Limb (tissue), 2 donors: ENCODE data around the gene CEMP1.

Experiments used
- DNase-seq, 2 donors: peaks; one replicate each; pipeline ENCODE4 v3.0.0-alpha.2; 2016; ENCODE audit errors: extremely low spot score in 2 of 2

The CEMP1 gene

DNA sequence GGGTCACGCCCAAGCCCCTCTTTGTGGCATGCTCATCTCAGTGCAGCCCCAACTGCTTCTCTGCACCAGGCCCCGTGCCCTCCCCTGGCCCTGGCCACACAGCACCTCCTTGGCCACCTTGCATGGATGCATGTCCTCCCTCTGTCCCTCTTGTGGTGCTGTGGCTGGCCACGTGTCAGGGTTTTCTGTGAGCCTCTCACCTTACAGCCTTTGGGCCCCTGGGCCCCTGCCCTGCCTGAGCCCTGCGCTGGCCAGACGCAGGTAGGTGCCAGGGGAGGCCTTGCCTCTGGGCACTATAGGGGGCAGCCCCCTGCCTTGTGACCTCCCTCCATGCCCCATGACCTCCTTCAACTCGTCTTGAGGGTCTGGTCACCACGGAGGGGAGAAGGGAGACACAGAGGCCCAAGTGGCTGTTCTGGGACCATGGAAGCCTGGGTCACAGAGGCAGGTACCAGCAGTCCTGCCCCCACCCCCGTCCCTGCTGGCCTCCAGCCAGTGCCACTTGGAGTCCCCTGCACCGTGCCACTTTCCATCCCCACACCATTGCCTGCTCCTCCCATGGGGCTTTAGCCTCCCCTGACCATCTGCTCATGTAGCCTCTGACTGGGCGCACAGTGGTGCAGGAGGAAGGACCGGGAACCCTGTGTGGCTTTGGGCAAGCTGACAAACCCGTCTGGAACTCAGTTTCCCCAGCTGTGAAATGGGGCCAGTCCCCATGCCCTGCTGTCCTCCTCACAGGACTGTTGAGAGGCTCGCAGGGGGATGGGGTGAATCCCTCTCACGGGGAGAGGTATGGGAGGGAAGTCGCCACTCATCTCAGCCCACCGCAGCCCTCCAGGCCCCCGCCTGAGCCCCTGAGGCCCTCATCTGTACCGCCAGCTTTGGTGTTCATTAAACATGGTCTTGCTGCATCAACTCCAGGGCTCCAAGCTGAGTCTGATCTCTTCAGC lies 29.0 kb downstream of the CEMP1 start:
- DNase-seq: no peak

DNA sequence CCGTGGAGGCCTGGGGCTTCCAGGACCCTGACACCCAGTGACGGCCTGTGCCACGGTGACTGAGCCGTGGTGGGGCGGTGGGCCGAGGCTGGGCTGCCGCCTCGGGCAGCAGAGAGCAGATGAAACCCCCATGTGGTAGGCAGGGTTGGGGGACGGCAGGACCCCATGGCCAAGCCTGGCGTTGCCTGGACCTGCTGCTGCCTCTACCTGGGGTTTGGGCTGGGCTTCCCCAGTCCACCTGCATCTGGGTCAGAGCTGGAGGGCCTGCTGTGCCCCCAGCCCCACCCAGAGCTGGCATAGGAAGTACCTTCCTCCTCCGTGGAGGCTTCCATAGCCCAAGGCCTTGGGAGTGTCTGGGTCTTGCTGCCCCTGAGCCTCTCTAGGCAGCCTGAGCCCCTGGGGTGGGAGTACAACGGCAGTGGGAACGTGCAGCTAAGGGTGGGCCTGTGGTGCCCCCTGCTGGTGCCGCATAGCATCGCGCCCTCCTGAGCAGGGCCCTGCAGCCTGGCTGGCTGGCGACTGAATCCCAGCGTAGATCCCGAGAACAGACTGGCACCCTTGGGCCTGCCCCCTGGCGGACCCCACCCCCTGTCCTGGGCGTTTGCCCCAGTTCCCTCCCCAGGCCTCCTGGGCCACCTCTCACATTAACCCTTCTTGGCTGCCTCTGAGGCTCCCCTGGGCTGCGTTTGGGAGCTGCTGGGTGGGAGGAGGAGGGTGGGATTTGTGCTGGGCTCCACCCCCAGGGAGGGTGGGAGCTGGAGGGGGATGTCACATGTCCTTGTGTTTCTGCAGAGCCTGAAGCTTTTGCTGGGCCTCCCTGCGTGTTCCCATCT lies 30.1 kb downstream of the CEMP1 start:
- DNase-seq: peak; percentile 82 to 93

DNA sequence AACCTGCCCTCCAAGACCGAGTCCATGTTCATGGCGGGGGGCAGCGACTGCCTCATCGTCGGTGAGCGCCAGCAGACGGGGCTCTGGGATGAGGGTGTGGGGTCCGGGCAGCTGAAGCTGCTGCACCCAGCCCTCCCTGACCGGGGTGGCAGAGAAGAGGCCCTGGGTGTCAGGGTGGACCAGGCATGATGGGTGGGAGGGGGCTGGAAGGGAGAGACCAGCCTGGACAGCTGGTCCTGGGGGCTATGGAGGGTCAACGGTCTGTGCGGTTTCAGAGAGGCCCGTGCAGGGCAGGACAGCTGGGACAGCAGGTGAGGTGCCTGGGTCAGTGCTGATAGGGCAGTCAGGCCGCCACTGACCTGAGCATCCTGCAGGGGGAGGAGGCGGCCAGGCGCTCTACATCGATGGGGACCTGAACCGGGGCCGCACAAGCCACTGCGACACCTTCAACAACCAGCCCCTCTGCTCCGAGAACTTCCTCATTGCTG lies 30.7 kb downstream of the CEMP1 start:
- DNase-seq: no peak

DNA sequence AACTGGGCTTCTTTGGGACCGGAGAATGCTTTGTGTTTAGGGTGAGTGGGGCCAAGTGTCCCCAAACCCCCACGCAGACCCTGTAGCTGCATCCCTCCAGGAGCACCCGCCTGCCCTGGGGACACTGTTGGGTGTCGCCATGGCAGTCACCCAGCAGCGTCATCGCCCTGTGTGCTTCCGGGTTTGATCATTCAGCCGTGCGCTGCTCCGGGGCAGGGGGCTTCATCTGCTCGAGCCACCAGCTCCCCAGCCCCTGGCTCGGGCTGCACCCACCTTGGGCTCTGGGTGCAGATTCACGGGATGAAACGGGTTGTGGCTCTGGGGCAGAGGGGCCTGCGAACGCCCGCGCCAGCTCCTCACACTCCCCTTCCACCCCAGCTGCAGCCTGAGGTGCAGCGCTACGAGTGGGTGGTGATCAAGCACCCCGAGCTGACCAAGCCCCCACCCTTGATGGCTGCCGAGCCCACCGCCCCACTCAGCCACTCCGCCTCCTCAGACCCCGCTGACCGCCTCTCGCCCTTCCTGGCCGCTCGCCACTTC lies 31.2 kb downstream of the CEMP1 start:
- no peak for DNase-seq

DNA sequence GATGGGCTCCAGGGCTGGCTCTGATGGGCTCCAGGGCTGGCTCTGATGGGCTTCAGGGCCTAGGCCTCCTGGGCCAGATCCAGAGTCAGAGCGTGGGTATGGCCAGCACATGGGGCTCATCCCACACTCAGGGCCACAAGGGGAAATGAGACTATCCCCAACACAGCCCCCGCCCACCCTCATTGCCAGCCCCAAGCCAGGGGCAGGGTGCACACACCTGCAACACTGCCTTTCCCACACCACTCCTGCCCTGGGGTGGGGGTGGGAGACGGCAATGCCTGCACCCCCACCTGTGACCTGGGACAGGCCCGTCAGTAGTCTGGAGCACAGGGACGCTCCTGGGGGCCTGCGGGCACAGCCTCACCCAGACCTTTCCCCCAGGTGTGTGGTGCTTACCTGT lies 31.8 kb downstream of the CEMP1 start:
- DNase-seq: no peak

DNA sequence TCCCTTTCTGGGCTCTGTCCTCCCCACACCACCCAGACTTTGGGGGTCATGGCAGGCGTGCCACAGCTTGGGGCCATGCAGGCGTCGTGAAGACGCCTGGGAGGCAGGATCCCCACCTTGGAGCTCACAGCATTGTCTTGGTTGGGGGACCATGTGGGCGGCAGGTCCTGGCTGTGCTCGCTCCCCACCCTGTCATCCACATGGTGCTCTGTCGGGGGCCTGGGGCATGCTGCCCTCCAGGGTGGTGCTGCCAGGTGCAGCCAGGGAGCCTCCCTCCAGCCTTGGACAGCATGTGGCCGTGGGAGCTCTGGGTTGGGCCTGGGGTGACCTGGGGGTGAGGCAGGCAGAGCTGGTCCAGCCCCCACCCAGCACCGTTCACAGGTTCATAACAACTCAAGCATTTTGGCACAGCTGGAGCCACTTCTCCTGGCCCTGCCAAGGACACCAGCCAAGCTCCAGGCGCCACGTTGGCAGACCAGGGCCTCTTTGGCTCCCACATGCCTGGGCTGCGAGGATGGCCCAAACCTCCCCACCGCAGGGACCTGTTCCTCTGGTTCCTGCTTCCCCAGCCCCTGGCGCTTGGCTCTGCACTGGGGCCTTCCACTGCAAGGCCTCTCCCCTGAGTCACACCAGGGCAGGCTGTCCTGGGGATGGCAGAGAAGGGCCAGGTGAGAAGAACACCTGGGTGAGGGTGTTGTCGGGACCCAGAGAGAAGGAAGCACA lies 32.5 kb downstream of the CEMP1 start:
- no peak for DNase-seq

DNA sequence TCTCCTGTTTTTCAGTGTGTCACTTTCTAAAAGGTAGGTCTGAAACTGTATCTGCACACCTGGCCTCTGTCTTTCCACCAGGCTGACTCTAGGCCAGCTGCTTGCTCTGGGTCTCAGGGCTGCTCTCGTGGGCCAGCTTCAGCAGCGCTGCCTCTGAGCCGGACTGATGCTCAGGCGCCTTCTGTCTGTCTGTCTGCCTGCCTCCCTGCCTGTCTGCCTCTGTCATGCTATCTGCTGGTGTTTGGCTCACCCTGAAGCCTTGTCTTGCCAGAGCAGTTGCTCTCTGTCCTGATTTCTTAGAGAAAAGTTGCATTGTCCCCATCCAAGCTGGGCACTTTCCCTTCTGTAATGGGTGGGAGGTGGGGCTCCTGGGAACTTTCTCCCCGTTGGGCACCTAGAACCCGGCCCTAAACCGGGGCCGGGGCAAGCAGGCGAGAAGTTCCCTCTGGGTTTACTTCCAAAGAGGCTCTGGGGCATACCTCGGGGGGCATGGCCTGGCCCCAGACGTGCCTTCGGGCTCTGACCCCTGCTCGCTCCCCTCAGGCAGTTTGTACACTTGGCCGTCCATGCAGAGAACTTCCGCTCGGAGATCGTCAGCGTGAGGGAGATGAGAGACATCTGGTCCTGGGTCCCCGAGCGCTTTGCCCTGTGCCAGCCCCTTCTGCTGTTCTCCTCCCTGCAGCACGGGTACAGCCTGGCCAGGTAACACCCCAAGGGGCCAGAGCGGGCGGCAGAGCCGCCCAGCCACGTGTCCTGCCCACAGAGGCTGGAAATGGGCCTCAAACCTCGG lies 33.3 kb downstream of the CEMP1 start:
- no peak for DNase-seq

DNA sequence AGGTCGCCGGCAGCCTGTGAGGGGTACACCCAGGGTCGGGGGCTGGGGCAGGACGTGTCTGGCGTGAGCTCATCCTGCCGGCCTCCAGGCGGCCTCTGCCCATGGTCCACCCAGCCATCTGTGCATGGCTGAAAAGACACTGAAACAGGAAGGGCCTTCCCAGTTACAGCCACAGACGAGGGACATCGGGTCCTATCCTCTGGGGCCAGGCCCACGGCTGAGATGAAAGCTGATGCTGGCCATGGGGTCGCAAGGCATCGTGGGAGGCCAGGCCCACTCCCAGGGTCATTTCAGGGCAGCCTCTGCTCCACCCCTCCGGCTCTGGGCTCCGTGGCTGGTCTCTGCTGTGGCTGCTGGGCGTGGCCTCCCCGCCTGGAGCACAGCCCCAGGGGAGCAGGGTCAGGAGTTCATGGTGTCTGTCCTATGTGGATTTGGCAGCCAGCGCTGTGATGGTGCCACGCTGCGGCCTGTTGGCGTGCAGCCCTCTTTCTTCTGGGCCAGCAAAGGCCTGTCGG lies 34.0 kb downstream of the CEMP1 start:
- DNase-seq: no peak

DNA sequence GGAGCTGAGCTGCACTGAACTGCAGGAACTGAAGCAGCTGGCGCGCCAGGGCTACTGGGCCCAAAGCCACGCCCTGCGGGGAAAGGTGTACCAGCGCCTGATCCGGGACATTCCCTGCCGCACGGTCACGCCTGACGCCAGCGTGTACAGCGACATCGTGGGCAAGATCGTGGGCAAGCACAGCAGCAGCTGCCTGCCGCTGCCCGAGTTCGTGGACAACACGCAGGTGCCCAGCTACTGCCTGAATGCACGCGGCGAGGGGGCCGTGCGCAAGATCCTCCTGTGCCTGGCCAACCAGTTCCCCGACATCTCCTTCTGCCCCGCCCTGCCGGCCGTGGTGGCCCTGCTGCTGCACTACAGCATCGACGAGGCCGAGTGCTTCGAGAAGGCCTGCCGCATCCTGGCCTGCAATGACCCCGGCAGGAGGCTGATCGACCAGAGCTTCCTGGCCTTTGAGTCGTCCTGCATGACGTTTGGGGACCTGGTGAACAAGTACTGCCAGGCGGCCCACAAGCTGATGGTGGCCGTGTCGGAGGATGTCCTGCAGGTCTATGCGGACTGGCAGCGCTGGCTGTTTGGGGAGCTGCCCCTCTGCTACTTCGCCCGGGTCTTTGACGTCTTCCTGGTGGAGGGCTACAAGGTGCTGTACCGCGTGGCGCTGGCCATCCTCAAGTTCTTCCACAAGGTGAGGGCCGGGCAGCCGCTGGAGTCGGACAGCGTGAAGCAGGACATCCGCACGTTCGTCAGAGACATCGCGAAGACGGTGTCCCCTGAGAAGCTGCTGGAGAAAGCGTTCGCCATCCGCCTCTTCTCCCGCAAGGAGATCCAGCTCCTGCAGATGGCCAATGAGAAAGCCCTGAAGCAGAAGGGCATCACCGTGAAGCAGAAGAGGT lies 34.7 kb downstream of the CEMP1 start:
- no peak for DNase-seq

DNA sequence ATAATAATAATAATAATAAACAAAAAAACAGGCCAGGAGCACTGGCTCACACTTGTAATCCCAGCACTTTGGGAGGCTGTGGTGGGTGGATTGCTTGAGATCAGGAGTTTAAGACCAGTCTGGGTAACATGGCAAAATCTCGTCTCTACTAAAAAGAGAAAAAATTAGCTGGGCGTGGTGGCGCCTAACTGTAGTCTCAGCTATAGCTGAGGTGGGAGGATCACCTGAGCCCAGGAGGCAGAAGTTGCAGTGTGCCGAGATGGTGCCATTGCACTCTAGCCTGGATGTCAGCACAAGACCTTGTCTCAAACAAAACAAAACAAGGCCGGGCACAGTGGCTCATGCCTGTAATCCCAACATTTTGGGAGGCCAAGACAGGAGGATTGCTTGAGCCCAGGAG lies 36.2 kb downstream of the CEMP1 start:
- no peak for DNase-seq

DNA sequence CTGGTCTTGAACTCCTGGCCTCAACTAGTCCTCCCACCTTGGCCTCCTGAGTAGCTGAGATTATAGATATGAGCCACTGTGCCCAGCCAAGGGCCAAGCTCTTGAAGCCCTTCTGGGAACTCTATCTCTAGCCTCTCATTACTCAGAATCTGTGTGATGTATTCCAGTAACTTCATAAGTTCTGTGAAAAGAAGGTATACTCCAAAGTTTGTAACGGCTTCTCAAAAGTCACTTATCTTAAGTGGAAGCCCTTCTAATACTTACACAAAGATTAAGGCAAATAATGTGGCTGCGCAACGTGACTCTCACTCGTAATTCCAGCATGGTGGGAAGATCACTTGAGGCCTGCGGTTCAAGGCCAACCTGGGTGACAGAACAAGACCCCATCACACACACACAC lies 36.6 kb downstream of the CEMP1 start:
- no peak for DNase-seq

DNA sequence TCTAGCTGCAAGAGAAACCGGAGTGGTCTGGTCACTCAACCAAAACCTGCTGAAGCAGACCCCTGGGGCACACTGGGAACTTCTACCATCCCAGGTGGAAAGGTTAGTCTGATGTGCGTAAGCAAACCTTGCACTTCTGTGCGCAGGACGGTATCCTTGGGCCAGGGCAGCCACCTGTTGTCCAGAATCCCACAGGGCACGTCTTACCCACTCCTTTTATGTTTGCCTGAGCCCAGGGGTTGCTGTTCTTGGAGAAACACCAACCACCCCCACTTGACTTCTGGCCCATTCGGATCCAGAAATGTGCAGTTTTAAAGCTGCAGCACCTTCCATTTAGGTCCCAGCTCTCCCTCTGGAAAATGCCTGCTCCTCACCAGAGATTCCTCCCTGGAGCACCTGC lies 37.6 kb downstream of the CEMP1 start:
- no peak for DNase-seq

DNA sequence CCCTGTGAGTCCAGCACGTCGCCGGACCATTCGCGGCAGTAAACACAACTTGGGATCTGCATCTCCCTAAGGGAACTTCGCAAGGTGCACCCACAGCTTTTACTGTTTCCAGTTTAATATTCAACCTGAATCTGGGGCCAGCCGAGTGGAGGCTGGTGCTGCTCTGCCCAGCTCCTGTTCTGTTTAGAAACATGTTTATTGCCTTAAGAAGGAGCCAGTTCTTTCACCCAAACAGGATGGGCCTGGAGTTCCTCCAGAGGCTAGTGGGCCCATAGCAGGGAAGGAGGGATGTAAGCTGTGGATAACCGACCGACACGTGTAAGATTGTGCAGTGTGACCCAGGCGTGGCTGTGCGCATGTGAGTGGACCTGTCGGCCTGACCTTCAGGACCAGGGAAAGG lies 38.9 kb downstream of the CEMP1 start:
- DNase-seq: no peak

DNA sequence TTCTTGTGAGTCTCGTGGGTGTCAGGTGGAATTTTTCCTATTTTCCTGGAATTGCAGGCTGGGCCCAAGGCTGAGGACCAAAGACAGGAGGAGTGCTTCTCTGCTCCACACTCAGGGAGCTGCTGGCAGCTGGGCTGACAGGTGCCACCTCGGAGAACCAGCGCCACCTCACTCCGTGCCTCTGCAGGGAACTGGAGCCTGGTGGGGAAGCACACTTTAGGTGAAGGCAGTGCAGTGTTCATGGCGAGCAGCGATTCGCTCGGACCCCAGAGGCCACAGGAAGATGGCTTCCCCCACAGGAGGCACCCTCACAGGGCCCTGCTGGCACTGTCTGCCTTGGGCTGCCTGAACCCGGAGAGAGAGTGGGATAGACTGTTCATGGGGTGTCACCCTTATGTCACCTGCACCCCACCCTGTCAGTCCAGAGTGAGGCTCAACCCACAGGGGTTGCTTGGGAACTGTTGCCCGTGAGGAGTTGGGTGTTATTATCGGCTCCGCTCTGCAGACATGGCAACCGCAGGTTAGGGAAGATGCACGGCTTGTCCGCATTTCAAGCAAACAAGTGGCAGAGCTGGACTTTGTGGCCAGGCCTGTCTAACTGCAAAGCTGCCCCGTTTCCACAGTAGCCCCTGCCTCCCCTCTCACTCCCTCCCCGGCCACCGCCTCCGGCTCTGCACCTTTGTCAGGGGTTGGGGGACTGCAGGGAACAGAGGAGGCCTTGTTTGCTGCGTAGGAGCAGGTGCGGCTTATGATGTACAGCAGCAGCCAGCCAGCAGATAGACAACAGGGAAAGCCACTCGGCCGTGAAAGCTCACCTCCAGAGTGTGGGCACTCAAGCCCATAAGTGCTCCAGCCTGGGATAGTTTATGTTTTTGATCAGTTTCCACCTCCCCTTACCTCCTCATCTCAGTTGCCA lies 40.8 kb downstream of the CEMP1 start:
- DNase-seq: no peak

DNA sequence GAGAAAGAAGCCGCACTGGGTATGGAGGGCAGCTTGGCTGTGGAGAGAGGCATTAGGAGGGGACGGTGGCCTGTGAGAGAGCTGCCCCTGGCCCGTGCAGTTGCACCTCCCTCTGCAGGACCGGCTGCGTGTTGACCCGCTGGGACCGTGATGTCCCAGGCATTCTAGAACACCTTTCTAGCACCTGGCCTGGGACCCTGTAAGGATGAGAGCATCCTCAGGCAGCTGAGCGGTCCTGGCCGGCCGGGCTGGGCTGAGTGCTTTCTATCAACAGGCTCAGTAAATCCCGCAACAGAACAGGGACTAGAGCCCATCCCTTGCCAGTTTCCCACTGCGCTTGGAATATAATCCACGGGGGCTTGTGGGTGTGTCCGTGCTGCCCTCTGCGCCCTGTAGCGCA lies 41.6 kb downstream of the CEMP1 start:
- DNase-seq: no peak

DNA sequence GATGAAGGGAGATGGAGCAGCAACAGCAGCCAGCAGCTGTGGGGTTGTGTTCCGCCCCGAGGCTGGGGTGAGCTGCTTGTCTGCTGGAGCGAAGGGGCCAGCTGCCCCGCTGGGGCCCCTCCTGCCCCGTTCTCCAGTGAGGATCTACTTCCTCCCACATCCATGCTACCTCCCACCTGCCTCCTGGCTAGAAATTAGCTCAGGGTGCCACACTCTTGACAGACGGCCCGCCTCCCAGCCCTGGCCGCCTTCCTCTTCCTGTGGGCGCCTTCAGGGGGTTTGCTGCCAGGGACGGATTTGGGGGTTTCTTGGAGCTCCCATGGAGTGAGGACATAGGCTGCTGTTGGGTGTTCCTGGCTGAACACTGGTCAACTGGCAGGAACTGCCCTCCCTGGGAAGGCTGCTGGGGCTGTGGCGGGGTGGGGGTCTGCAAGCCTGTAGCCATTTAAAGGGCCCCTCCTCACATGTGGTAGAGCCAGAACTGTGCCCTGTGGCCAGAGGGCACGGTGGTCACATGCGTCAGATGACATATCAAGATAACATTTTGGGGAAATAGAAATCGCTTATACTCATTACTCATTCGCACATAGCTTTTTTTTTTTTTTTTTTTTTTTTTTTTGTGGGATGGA lies 43.2 kb downstream of the CEMP1 start:
- no peak for DNase-seq

DNA sequence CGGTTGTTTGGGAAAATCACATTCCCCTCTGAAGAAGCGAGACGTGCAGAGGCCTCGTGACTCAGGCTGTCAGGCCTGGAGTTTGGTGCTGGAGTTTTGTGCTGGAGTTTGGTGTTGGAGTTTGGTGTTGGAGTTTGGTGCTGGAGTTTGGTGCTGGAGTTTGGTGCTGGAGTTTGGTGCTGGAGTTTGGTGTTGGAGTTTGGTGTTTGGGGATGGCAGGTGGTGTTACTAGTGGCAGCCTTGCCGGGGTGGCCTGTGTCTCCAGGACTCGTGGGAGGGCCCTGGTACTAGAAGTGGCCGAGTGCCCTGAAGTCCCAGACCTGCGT lies 43.7 kb downstream of the CEMP1 start:
- no peak for DNase-seq
